Myocyte (in vitro differentiated cells): ENCODE data around the gene KRTAP5-7. TPM values are rescaled to one million over a fixed set of nuclear protein-coding genes. Genes with fewer than 3 reads are reported as not detected.

Source experiments
- DNase-seq: peaks from one replicate; pipeline ENCODE4 v3.0.0-alpha.2; 2012; ENCODE audit warnings: low read depth
- total RNA-seq: library from RNA; depleted of rRNA; stranded (reverse); fragments of >200 nt; gene quantifications from 2 replicates; pipeline ENCODE4 v1.2.3, GENCODE V29; 2014

The KRTAP5-7 gene
- total RNA-seq, 1 donor from 2014 or later, result not detected

DNA sequence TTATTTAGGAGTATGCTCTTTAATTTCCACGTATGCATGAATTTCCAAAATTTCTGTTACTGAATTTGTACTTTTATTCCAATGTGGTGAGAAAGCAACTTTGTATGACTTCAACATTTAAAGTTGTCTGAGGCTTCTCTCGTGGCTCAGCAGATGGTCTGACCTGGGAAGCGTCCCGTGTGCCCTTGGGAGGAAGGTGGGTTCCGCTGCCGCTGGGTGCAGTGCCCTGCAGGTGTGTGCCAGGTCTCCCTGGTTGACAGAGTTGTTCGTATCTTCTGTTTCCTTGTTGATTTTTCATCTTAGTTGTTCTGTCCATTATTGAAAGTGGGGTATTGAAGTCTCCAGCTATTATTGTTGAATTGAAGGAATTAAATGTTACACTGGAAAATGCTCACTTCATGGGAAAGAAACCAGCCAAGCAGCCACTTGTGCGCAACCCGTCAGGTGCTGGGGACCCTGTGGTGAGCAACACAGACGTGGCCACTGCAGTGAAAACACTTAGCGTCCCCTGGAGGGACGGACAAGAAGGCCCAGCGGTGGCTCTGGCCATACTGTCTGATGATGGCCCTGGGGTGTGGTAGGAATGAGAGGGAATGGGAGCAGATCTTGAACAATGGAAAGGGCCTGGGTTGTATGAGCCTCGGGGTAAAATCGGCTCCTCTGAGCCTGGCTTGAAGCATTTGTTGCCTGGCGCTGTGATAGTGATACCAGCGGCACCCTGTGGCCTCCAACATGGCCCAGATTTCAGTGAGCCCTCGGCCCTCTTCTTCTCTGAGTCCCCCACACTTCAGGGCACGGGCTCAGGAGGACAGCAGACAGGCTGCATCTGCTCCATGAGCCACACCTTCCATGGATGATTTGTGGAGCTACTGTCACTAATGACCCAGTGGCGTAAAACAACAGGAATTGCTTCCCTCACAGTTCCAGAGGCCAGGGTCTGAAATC is 31.5 kb upstream of the KRTAP5-7 start:
- no peak for DNase-seq

DNA sequence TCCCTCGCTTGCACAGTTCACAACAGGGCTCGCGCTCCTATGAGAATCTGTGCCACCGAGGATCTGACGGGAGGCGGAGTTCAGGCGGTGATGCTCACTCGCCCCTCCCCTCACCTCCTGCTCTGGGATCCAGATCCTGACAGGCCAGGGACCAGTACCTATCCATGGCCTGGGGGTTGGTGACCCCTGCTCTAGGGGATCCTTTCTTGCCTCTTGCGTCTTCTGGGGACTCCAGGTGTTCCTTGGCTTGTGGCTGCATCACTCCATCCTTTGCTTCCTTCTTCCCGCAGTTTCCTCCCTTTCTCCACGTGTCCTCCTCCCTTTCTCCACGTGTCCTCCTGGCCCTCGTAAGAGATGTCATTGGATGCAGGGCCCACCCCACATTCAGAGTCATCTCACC is 30.6 kb upstream of the KRTAP5-7 start:
- no peak for DNase-seq

DNA sequence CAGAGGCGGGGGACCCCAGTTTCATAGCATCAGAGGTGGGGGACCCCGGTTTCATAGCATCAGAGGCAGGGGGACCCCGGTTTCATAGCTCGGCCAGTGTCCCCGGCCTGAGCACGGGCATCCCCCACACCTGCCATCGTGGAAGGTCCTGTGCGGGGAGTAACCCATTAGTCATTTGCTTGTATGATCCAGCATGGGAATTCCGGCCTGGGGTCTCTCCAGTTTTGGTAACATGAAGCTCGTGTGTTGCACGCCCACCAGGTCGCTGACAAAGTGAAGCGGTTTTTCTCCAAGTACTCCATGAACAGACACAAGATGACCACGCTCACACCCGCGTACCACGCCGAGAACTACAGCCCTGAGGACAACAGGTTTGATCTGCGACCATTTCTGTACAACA is 29.0 kb upstream of the KRTAP5-7 start:
- DNase-seq, result no peak

DNA sequence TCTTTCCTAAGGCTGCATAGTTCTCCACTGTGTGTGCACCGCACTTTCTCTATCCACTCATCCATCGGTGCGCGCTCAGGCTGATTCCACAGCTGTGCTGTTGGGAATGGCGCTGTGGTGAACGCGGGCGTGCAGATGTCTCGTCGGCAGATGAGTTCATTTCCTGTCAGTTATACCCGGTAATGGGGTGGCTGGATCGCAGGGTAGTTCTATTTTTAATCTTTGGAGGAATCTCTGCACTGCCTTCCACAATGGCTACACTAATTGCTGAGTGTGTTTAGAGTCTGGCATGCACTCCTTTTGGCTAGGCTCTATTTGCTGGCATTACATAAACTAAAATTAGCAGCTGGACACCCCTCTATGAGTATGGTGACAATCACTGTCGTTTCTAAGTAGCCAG is 27.9 kb upstream of the KRTAP5-7 start:
- DNase-seq, result peak; percentile 89

DNA sequence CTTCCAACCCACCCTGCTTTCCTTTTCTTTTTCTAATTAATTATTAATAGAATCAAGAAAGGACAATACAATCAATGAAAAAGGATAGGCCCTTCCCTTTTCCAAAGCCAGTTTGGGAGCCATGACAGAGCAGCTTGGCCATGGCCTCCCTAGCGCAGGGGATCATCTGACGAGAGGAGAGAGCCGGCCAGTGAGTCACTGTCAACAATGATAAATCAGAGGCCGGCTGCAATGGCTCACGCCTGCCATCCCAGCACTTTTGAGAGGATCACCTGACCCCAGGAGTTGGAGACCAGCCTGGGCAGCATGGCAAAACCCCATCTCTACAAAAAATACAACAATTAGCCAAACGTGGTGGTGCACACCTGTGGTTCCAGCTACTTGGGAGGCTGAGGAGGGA is 27.5 kb upstream of the KRTAP5-7 start:
- DNase-seq, result peak; percentile 63

DNA sequence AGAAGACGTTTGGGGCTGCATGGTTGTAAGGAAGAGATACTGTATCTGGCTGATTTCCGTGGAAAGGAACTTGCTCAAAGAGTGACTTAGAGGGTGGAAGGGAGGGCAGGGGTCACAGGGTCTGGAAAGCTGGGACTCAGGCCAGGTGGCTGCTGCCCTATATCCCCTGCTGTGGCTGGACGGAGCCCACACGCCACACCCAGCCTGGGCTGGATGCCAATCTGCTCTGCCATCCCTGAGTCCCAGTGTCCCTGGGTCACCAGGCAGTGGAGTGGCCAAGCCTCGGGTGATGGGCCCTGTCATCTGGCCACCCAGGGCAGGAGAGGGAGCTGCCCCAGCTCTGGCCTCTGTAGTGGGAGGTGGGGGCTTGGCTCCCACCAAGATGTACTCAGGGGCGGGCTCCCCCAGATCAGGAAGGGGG is 26.5 kb upstream of the KRTAP5-7 start:
- peak; percentile 85 for DNase-seq

DNA sequence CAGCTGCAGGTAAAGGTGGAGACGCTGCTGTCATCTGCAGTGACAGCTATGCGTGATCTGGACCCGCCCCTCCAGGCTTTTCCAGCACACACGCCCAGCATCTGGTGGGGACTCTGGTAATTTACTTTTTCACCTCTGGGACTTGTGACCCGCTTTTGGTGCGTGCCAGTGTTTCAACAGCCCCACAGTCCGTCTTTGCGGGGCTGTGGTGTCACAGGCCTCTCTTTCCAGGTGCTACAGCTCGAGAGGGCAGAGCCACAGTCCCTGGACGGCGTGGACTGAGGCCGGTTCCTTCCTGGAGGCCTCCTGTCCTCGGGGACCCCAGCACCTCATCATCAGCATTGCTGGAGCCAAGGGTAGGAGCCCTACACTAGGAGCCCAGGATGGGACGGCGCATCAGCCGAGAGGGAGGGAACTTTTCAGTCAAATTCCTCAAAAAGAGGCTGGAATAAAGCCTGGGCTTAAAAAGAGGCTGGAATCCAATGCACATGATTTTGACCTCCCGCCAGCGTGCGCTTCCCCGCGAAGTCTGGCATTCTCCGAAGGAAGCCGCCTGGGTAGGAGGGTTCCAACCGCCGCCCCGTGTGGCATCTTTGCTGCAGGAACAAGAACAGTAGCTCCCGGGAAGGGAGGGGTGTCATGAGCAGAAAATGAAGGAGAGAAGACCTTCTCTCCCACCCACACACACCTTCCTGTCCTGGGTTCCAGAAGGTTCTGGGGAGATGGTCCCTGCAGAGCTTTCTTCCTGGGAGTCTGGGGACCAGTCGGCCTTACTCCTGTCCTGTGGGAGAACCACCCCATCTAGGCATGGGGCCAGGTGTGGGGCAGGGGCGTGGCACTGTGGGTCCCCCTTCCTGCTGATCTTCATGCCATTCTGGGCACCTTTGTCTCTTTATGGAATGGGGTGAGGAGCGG is 25.7 kb upstream of the KRTAP5-7 start:
- DNase-seq, result no peak

DNA sequence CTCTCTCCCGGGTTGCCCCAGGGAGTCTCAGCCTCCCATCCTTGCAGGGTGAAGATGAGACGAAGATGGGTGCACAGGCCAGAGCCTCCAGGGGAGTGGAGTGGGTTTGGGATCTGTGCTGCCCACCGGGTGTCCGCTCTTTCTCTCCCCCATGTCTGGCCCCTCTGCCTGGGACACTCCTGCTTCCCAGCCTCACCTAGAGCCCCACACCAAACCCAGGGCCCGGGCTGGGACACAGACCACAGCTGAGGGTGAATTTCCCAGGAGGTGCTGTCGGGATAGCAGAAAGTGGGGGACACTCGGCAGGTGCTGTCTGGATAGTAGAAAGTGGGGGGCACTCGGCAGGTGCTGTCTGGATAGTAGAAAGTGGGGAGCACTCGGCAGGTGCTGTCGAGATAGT is 25.0 kb upstream of the KRTAP5-7 start:
- no peak for DNase-seq

DNA sequence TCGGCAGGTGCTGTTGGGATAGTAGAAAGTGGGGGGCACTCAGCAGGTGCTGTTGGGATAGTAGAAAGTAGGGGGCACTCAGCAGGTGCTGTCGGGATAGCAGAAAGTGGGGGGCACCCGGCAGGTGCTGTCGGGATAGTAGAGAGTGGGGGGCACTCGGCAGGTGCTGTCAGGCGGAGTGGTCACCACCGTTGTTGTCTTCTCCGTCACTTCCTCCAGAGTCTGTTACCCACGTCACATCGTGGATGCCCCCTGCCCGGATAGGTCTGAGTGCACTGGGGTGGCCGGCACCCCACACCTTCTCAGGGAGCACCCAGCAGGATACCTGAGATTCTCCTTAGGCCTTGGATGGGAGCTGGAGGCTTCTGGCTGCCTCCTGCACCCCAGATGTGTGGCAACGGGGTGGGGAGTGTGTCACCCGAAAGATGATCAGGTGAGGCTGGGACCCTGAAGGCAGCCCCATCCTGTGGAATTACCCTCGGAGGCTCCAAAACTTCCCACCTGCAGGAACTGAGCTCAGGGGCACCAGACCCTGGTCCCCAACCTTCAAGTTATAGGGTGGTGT is 24.1 kb upstream of the KRTAP5-7 start:
- no peak for DNase-seq

DNA sequence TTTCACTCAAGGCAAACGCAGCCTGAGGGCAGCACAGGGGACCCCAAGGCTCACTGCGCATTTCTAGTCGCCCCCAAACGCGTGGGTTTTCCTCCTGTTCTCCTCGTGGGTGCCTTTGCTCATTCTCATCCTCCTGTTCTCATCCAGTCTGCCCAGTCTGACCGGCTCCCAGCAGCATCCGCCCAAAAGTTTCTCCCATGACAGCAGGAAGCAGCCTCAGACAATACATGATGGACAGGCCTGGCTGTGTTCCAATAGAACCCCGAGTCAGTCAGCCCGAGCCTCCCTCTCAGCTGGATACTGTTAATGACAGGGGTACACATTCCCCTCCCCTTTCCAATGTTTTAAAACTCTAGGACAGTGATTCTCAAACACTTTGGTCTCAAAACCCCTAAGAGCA is 22.5 kb upstream of the KRTAP5-7 start:
- no peak for DNase-seq

DNA sequence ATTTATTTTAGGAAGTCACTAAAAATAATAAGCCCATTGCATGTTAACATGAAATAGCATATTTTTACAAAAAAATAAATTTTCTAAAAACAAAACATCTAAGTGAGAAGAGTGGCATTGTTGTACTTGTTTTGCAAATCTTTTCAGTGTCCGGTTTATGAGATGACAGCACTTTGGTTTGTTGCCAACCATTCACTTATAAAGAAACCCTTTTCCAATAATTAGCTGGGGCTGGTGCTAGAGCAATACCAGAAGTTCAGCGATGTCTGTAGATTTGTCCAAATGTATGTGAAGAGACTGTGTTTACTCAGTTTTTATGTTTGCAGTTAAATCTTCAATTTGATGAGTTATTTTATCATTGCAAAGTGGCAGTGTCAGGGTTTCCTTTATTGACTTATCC is 22.1 kb upstream of the KRTAP5-7 start:
- no peak for DNase-seq

DNA sequence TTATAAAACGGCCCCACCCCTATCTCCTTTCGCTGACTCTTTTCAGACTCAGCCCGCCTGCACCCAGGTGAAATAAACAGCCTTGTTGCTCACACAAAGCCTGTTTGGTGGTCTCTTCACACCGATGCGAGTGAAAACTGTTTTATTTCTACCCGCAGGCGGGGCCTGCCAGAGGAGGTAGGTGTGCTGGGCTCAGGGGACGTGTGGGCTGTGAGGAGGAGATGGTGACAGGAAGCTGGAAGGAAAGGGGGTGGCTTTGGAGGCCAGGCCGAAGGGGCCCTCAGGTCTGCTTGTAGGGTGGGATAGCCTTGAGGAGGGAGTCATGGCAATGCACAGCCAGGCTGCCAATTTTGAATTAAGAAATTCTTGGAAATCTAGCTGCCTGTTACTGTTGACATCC is 21.3 kb upstream of the KRTAP5-7 start:
- no peak for DNase-seq

DNA sequence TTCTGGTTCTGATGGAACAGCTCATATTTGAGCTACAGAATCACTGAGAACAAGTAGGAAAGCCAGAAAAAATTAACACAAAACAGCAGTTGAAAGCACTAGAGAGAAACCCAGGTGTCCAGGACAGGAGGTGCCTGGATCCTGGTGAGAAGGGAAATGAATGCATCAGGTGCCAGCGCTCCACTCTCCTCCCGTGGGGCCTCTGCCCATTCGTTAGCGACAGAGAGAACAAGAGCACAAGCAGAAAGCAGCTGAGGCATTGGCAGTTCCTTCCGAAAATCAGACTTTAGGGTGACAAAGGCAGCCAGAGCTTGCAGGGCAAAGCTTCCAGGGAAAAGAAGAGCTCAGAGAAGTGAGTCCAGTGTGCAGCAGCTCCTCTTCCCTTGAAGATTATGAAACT is 20.0 kb upstream of the KRTAP5-7 start:
- no peak for DNase-seq

DNA sequence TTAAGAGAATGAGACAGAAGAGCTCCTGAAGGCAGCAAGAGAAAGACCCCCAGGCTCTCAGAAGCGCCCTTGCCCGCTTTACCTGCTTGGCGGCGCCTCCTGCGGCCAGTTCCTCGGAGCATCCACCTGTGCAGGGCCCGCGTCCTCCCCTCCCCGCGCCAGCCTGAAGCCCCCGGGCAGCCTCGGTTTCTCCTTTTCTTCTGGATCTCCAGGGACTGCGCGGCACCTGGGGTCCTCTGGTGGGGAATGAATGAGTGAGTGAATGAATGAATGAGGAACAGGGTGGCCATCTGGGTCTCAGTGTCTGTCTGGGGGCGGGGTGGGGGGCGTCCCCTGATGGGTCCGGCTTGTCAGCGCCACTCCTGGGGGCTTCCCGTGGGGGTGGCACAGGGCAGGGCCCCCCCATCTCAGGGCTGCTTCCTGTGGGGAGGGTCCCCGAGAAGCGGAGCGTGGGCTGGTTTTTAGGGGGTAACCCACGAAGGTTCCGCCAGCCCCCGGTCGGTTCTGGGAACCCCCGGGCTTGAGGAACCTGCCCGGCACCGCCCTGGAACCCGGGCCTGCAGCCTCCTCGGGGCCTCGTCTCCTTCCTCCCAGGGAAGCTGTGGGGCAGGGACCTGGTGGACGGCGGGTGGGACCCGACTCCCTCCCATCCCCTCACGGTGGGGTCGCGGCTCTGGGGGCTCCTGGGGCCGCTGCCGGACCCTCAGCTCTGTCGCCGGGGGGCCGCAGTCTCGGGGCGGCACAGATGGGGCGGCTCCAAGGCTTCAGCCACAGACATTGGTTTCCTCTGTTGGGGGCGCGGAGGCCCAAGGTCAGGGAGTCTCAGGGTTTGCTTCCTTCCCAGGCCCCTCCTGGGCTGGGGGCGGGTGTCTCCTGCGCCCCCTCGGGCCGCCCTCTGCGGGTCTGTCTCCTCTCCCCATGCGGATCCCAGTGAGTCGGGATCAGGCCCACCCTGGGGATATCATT is 8.3 kb upstream of the KRTAP5-7 start:
- no peak for DNase-seq

DNA sequence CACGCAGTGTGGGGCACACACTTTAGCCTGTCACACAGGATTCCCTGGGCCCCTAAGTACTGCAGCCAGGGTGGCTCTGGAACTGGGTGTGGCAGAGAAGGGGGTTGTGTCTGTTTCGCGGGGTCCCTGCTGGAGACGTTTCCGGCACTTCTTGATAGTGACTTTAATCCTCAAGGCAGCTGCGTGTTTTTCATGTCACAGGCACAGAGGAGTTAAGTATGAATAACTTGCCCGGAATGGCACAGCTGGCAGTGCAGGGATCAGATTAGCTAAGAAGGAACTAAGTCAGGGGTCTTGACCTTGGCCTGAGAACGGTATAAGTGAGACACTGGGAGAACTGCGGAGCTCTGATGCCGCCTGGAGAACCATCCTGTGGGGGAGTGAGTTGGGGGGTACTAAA is 7.5 kb upstream of the KRTAP5-7 start:
- DNase-seq, result peak; percentile 24

DNA sequence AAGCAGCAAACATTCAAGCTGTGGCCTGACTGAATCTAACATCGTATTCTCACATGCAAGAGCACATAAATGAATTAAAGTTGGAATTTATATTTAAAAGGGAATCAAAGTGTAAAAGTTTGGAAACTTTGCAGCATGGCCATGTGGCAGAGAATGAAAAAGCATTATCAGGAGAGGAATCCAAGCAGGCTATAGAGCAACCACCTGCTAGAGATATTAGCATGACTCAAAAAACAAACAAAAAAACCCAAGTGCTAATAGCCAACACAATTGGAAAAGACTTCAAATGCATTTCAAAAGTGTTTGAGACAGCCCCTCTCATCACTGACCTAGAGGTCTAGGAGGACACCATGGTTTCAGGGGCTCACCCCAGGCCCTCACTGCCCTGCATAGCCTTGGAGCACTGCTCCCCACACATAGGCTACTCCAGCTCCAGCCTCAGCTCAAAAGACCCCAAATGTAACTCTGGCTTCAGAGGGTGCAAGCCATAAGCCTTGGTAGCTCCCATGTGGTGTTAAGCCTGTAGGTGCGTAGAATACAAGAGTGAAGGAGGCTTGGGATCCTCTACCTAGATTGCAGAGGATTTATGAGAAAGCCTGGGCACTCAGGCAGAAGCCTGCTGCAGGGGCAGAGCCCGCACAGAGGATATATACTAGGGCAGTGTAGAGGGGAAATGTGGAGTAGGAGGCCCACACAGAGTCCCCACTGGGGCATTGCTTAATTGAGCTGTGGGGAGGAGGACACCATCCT is 1.7 kb upstream of the KRTAP5-7 start:
- DNase-seq, result no peak

DNA sequence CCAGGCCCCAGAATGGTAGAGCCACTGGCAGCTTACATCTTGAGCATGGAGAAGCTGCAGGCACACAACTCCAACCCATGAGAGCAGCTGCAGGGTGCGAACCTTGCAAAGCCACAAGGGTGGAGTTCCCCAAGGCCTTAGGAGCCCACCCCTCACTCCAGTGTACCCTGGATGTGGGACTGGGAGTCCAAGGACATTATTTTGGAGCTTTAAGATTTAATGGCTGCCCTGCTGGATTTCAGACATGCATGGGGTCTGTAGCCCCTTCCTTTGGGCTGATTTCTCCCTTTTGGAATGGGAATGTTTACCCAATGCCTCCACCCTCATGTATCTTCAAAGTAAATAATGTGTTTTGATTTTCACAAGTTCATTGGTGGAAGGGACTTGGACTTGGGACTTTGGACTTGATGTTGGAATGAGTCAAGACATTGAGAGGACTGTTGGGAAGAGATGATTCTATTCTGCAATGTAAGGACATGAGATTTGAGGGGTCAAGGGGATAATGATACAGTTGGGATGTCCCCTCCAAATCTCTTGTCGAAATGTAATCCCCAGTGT is 1.1 kb upstream of the KRTAP5-7 start:
- no peak for DNase-seq

DNA sequence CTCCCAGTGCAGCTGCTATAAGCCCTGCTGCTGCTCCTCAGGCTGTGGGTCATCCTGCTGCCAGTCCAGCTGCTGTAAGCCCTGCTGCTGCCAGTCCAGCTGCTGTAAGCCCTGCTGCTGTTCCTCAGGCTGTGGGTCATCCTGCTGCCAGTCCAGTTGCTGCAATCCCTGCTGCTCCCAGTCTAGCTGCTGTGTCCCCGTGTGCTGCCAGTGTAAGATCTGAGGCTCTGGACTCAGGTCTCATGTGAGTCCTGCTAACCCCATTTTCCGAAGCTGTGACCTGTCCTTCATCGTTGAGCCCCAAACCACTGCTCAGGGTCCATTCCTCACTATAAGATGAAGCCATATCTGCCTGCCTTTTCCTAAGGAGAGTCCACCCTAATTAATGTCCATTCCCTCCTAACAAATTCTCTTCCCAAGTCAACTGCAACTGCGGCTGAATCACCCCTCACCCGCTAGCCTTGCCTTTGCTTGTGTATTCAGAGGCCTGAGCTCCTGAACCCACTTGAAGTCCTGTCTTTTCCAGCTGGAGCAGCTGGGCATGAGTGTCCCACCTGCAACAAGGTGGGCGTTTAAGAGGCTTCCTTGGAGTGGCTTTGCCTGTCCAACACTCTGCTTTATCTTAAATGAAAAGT is 626 bp downstream of the KRTAP5-7 start:
- DNase-seq, result peak; percentile 24

DNA sequence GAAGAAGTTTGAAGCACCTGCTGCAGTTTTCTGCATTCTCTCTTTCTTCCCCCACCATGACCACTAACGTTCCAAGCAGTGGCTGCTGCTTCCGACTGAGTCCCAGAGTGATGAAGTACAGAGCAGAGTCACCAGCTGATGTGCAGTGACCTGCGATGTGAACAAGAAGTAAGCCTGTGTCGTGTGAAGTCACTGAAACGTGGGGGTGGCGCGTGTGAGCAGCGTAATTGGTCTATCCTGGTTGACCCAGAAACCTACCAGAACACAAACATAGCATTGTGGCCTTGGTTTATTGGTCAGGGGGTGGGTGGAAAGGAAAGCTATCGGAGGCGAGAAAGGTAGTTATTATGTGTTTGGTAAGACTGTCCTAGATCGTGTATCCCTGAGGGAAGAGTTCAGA is 3.5 kb downstream of the KRTAP5-7 start:
- no peak for DNase-seq
